B cell (primary cell): ENCODE measurements around the gene OR1A1.
"Not testable (repeated sequence)": the region's sequence is repeated elsewhere in the genome, so short reads cannot be mapped to it uniquely, and the experiment has no call there.

Experiments
- EZH2 ChIP-seq: IDR thresholded peaks from 2 replicates; pipeline ENCODE4 v1.6.1; 2012; ENCODE audit warnings: borderline replicate concordance, low read depth, mild to moderate bottlenecking, moderate library complexity, low read length; ENCODE audit not compliant: insufficient read depth, poor library complexity, severe bottlenecking
- TF ChIP-seq, protein P1 (sequence below): fragments of 200-600 bp; IDR thresholded peaks from one replicate; pipeline ENCODE4 v1.8.0; 2022; ENCODE audit warnings: antibody characterized with exemption, mild to moderate bottlenecking

DNA sequence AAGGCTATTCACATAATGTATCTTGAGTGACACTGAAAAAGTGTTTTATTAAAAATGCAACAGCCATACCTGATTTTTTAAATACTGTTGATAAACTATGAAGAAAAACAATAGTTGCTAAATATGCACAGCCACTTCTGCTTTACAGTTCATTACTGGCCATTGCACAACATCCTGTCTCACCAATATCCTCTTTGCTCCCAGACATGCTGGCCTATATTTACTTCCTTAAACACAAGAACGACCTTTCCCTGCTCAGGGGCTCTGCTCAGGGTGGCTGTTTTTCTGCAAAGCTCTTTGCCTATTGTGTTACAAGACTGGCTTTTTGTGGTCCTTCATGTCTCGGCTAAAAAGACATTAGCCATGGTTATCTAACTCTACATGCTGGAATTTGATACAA, 31.2 kb downstream of the OR1A1 start:
- not testable (repeated sequence) for TF ChIP-seq EZH2
- TF ChIP-seq, protein P1, sequence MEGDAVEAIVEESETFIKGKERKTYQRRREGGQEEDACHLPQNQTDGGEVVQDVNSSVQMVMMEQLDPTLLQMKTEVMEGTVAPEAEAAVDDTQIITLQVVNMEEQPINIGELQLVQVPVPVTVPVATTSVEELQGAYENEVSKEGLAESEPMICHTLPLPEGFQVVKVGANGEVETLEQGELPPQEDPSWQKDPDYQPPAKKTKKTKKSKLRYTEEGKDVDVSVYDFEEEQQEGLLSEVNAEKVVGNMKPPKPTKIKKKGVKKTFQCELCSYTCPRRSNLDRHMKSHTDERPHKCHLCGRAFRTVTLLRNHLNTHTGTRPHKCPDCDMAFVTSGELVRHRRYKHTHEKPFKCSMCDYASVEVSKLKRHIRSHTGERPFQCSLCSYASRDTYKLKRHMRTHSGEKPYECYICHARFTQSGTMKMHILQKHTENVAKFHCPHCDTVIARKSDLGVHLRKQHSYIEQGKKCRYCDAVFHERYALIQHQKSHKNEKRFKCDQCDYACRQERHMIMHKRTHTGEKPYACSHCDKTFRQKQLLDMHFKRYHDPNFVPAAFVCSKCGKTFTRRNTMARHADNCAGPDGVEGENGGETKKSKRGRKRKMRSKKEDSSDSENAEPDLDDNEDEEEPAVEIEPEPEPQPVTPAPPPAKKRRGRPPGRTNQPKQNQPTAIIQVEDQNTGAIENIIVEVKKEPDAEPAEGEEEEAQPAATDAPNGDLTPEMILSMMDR, result not testable (repeated sequence)
